GM19455 (cell line): Measurements from ENCODE around the gene MFSD11.
"Not testable (repeated sequence)": the region's sequence is repeated elsewhere in the genome, so short reads cannot be mapped to it uniquely, and the experiment has no call there.

Experiments
- ATAC-seq: cut with Tn5 transposase; IDR thresholded peaks from one replicate; pipeline ENCODE4 v1.9.1; 2021; ENCODE audit not compliant: unreplicated experiment

The MFSD11 gene

GRCh38 chr17:76707985-76708807 is 29.7 kb upstream of the MFSD11 start:
- ATAC-seq = no peak

GRCh38 chr17:76709077-76709950 is 28.6 kb upstream of the MFSD11 start:
- no peak for ATAC-seq

- ATAC-seq = not testable (repeated sequence)
Measured at GRCh38 chr17:76709951-76710862, 27.7 kb upstream of the MFSD11 start.

- ATAC-seq = no peak
Measured at GRCh38 chr17:76710863-76711611, 26.9 kb upstream of the MFSD11 start, which contains the start of gene MXRA7. Gene MXRA7 (minus strand): TSS chr17:76710965. CDS start chr17:76710946, 19 bp downstream.

- ATAC-seq = not testable (repeated sequence)
Measured at GRCh38 chr17:76712321-76712720, 25.6 kb upstream of the MFSD11 start.

GRCh38 chr17:76713765-76714164 is 24.2 kb upstream of the MFSD11 start:
- no peak for ATAC-seq

GRCh38 chr17:76714336-76714735 is 23.6 kb upstream of the MFSD11 start:
- no peak for ATAC-seq

GRCh38 chr17:76714822-76715495 is 23.0 kb upstream of the MFSD11 start:
- ATAC-seq = no peak

- no peak for ATAC-seq
Measured at GRCh38 chr17:76715496-76715830, 22.5 kb upstream of the MFSD11 start.

GRCh38 chr17:76716146-76716838 is 21.6 kb upstream of the MFSD11 start:
- ATAC-seq = no peak

GRCh38 chr17:76716839-76717215 is 21.1 kb upstream of the MFSD11 start:
- ATAC-seq = no peak

GRCh38 chr17:76718516-76718915 is 19.4 kb upstream of the MFSD11 start:
- ATAC-seq = no peak

- no peak for ATAC-seq
Measured at GRCh38 chr17:76720211-76720610, 17.7 kb upstream of the MFSD11 start.

GRCh38 chr17:76720941-76721340 is 17.0 kb upstream of the MFSD11 start:
- ATAC-seq = no peak

GRCh38 chr17:76721463-76721862 is 16.5 kb upstream of the MFSD11 start:
- ATAC-seq = no peak

GRCh38 chr17:76722279-76722678 is 15.6 kb upstream of the MFSD11 start:
- no peak for ATAC-seq

GRCh38 chr17:76722977-76723376 is 14.9 kb upstream of the MFSD11 start:
- ATAC-seq = not testable (repeated sequence)

GRCh38 chr17:76723812-76724211 is 14.1 kb upstream of the MFSD11 start:
- ATAC-seq = no peak

- peak; percentile 30 for ATAC-seq
Measured at GRCh38 chr17:76725580-76726230, 12.2 kb upstream of the MFSD11 start.
